ENCODE results near the gene FBLN2.

DNA sequence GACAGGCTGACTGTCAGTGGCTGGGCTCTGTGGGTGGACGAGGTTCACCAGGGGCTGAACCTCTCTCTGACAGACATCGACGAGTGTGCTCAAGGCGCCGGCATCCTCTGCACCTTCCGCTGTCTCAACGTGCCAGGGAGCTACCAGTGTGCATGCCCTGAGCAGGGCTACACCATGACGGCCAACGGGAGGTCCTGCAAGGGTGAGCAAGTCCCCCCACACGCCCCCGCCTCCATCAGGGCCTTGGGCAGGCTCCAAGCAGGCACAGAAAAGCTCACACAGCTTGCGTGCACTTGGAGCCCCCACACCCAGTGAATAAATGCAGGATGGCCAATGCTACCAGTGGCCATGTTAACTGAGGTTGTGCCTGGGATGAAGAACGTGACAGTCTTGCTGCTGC lies 82.3 kb downstream of the FBLN2 start:
- TF ChIP-seq, protein P1, sequence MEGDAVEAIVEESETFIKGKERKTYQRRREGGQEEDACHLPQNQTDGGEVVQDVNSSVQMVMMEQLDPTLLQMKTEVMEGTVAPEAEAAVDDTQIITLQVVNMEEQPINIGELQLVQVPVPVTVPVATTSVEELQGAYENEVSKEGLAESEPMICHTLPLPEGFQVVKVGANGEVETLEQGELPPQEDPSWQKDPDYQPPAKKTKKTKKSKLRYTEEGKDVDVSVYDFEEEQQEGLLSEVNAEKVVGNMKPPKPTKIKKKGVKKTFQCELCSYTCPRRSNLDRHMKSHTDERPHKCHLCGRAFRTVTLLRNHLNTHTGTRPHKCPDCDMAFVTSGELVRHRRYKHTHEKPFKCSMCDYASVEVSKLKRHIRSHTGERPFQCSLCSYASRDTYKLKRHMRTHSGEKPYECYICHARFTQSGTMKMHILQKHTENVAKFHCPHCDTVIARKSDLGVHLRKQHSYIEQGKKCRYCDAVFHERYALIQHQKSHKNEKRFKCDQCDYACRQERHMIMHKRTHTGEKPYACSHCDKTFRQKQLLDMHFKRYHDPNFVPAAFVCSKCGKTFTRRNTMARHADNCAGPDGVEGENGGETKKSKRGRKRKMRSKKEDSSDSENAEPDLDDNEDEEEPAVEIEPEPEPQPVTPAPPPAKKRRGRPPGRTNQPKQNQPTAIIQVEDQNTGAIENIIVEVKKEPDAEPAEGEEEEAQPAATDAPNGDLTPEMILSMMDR (IDR thresholded peaks at IDR 0.05) = no peak
- no peak for TF ChIP-seq POLR2A (IDR thresholded peaks at IDR 0.05)
- TF ChIP-seq EP300 (IDR thresholded peaks at IDR 0.05) = no peak
